SKM-1 treated with dmso at 0.1 percent for 144 hours (cell line): ENCODE data around the gene DFFB.
"Not testable (repeated sequence)": the region's sequence is repeated elsewhere in the genome, so short reads cannot be mapped to it uniquely, and the experiment has no call there.

Experiments used
- DNase-seq: peaks from one replicate; lab custom pipeline; 2025; ENCODE audit not compliant: unreplicated experiment; lab: John Stamatoyannopoulos, UW

Gene DFFB

DNA sequence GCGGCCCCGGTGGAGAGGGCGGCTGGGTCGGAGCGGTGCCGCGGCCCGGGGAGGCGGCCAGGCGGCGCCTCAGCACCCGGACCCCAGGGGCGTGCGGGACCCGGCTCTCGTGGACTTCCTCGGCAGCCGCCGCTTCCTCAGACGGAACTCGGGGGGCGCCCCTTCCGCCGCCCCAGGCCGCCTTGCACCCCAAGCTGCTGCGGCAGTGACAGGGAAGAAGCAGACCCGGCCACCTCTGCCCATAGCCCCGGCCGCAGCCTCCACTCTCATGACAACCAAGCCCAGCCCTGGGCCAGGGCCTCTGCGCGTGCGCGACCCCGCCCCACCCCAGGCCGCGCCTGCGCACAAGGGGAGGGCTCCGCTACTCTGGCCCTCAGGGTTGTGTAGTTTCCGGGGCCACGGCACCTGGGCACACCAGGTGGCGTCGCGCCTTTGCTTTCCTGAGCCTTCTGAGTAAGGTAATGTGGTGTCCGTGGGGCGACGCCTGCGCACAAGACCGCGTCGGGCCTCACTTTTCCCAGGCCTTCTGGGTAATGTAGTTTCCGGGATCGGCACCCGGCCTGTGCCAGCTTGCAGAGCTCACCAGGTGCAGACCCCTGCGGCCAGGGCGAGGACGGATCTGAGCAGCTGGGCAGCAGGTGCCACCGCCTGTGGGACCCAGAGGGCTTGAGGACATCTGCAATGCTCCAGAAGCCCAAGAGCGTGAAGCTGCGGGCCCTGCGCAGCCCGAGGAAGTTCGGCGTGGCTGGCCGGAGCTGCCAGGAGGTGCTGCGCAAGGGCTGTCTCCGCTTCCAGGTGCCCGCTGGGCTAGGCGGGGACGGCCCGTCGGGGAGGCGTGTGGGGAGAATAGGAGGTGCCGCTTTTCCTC is at the start of gene DFFB, which contains the start of gene CEP104:
Gene DFFB (plus strand): TSS at position 554 of the 868 bp plus-strand sequence. CDS start 128 bp downstream, at position 682.
Gene CEP104 (minus strand): TSS at position 289 of the 868 bp plus-strand sequence. CDS start 4,804 bp downstream, outside the sequence.
- DNase-seq = peak; percentile 95

GRCh38 chr1:3807769-3808168 is 49.5 kb upstream of the DFFB start:
- DNase-seq = no peak

- no peak for DNase-seq
Measured at GRCh38 chr1:3809680-3810079, 47.6 kb upstream of the DFFB start.

GRCh38 chr1:3810149-3810761 is 47.0 kb upstream of the DFFB start:
- not testable (repeated sequence) for DNase-seq

DNA sequence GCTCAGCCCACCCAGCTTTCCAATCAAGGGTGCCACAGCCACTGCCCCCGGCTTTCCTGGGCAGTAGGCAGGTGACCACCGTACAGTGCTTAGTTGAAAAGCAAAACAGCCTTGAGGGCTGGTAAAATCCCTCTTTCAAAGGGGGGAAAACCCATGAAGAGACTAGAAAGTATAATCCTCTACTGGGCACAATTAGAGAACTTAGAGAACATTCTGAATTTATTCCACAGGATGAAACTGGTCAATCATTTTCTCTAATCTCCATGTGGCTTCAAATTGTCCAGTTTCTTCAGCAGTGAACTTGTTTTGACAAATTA is 45.7 kb upstream of the DFFB start:
- DNase-seq = no peak

- no peak for DNase-seq
Measured at GRCh38 chr1:3814065-3814464, 43.2 kb upstream of the DFFB start.

DNA sequence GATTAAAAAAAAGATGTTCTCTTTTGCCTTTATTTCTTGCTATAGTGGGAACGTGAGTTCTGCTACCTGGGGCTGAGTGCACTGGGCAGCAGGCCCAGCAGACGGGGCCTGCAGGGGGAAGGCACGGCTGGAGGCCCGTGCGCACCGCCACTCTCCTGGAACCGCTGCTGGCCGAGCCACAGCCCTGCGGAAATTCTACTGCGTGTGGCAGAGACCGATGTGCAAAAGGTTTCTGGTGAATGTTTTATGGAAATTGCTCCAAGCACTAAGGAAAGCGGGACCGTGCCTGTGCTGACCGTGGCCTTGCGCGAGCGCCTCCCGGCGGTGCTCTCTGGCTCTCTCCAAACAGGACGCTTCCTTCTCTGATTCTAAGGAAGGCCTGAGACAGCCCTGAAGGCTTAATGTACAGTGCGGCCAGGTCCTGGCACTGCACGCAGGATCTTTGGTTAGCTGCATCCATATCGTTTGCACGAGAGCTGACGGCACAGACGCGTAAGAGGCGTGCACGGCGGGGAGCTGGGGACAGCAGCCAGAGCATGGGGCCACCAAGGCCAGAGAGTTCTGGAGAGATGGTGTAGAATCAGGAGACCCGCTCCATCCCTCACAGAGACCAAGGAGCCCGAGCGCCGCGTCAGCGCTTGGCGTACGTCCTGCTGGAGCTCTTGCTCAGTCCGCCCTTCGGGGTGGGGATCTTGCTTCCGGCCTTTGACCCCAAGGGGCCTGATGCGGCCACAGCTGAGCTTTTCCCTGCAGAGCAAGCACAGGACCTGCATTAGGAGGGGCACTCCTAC is 42.3 kb upstream of the DFFB start:
- DNase-seq = no peak

DNA sequence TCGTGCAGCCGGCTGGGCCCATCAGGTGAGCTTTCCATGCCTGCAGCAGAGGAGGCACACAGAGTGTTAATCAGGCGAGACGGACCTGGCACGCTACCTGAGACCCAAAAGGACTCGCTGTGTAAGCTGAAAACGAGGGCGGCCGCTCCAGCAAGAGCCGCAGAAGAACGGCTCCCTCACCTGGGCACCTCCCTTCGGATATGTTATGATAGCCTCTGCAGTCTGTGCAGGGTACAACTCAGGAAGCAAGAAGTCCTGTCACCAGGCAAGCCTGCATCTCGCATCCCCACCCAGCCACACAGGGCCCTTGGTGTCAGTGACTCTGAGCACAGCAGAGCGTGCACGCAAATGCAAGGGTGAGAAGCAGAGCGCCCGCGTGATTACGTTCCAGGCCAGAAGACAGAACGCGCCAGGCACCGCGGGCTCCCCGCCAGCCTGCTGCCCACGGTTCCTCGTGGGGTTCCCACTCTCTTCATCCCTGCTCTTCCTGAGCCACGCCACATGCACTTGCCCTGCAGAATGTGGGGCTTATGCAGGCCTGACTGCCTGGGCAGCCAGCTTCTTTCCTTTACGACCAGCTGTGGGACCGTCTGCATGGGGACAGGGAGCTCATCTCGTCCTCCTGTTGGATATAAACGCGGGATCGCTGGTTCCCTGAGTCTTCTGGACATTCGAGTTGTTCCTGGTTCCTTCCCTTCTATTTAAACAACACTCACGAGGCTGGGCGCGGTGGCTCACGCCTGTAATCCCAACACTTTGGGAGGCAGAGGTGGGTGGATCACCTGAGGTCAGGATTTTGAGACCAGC is 40.7 kb upstream of the DFFB start:
- DNase-seq = no peak

- DNase-seq = no peak
Measured at GRCh38 chr1:3817138-3817740, 40.0 kb upstream of the DFFB start.

DNA sequence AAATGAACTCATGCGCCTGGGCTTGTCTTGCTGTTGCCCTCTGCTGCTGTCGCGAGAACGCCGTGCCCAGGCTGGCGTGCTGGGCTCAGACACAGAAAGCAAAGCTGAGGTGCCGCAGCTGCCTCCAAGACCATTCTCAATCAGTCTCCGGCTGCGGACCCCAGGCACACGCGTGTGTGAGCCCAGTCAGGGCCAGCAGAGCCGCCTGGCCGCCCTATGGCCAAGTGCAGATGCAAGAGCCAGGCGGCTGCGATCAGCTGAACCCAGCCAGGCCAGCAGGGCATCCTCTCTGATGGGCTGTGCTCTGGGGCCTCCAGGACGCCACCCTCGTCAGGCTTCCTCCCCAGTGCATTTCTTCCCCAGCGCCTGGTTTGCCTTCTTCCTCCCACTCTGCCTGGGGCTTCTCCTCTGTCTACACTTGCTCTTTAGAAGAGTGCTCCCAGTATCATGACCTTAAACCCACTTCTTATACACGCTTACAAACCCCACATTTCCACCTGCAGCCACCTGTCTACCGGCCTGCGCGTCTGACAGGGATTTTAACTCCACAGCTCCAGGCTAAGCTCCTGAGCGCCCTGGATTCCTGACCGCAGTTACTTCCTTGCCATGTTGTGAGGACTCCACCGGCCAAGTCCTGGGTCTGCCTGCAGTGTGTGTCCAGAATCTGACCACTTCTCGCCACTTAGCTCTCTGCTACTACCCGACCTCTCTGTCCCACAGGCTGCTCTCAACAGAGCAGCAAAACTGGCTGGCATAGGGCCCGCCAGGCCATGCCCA is 39.3 kb upstream of the DFFB start:
- DNase-seq = no peak

- no peak for DNase-seq
Measured at GRCh38 chr1:3819771-3820200, 37.5 kb upstream of the DFFB start.

- no peak for DNase-seq
Measured at GRCh38 chr1:3820316-3820715, 37.0 kb upstream of the DFFB start.

- DNase-seq = no peak
Measured at GRCh38 chr1:3821004-3821403, 36.3 kb upstream of the DFFB start.

- DNase-seq = no peak
Measured at GRCh38 chr1:3821447-3821846, 35.8 kb upstream of the DFFB start.

DNA sequence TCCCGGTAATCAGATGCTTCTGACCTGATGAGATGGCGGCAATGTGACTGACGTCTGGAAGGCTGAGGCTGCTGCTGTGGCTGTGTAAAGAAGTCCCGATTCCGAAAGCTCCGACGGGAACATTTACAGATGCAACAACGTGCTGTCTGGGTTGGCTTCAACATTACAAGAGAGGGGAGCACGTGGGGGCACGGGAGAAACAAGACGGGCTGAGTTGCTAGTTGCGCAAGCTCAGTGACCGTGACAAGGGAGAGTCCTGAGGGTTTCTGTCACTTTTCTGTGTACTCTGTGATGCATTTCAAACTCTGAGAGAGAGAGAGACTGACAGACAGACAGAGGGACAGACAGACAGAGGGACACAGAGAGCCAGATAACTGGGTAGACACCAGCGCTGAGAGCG is 35.4 kb upstream of the DFFB start:
- DNase-seq = no peak

- no peak for DNase-seq
Measured at GRCh38 chr1:3822421-3822820, 34.9 kb upstream of the DFFB start.

DNA sequence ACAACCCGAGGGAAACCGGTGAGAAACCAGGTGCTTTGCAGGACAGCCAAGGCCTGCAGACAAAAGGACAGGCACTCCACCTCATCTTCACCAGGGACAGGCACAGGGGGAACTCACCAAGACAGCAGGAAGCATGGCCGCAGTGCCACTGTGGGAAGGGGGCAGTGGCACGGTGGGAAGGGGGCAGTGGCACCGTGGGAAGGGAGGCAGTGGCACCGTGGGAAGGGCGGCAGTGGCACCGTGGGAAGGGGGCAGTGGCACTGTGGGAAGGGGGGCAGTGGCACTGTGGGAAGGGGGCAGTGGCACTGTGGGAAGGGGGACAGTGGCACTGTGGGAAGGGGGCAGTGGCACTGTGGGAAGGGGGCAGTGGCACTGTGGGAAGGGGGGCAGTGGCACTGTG is 32.6 kb upstream of the DFFB start:
- no peak for DNase-seq

DNA sequence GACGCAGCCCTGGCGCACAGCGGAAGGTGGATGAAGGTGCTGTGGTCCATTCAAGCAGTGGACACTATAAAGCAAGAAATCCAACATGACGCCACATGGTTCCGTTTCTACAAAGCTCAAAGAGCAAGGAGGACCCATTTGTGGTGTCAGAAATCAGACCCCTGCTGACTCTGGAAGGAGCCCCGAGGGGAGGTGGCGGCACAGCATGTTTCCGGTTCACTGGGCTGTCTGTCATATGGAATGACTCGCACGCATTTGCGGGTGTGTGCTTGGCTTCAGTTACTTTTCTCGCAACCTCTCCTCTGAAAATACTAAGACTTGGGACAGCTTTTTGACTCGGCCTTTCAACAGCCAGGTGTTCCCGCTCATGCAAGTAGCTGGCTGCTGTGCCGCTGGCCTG is 31.9 kb upstream of the DFFB start:
- no peak for DNase-seq

- no peak for DNase-seq
Measured at GRCh38 chr1:3827813-3828307, 29.4 kb upstream of the DFFB start.

- DNase-seq = no peak
Measured at GRCh38 chr1:3828391-3828790, 28.9 kb upstream of the DFFB start.
